Measurements from ENCODE around the gene TEX264. TPM values are rescaled to one million over a fixed set of nuclear protein-coding genes. Genes with fewer than 3 reads are reported as not detected.

TEX264 gene
- total RNA-seq, 2 experiments from 2014 or later, result 24.9 to 25.9 TPM

- no peaks in the 10 kb centered on the region for H3K4me1 ChIP-seq (ENCODE audit: insufficient read depth, low read length)
- ATAC-seq (ENCODE audit: poor library complexity), result no peak
- Mint-ChIP-seq H3K4me3 (no peak overlapping the region), H3K4me1 (ENCODE audit: low read depth) (peaks cover 7% of the 10 kb centered on the region), H3K27me3 (no peaks in the 10 kb centered on the region), H3K9me3 (no peaks in the 10 kb centered on the region), H3K36me3 (ENCODE audit: low read depth) (no peaks in the 10 kb centered on the region), H3K27ac (no peak overlapping the region)
- H3K4me3 ChIP-seq (ENCODE audit: low read length), result no peak overlapping the region
- intact Hi-C loops (cut with DNase I, micrococcal nuclease), result no loop called here
- H3K36me3 ChIP-seq (ENCODE audit: insufficient read depth, low read length), result no peaks in the 10 kb centered on the region
- TF ChIP-seq, protein P1, sequence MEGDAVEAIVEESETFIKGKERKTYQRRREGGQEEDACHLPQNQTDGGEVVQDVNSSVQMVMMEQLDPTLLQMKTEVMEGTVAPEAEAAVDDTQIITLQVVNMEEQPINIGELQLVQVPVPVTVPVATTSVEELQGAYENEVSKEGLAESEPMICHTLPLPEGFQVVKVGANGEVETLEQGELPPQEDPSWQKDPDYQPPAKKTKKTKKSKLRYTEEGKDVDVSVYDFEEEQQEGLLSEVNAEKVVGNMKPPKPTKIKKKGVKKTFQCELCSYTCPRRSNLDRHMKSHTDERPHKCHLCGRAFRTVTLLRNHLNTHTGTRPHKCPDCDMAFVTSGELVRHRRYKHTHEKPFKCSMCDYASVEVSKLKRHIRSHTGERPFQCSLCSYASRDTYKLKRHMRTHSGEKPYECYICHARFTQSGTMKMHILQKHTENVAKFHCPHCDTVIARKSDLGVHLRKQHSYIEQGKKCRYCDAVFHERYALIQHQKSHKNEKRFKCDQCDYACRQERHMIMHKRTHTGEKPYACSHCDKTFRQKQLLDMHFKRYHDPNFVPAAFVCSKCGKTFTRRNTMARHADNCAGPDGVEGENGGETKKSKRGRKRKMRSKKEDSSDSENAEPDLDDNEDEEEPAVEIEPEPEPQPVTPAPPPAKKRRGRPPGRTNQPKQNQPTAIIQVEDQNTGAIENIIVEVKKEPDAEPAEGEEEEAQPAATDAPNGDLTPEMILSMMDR (IDR thresholded peaks at IDR 0.05), result no peak
- ChIA-PET CTCF (interaction anchor here (0.6 kb wide), 1 partner anchor 1990 kb away, joined by 3 read pairs; no protein-coding TSS in a partner anchor), POLR2A (no interaction called here)
- no peaks in the 10 kb centered on the region for H3K27me3 ChIP-seq (ENCODE audit: control insufficient read depth in 1 of 2, insufficient read depth in 2 of 2, low read length in 2 of 2)
- no peaks in the 10 kb centered on the region for H3K9me3 ChIP-seq (ENCODE audit: control insufficient read depth in 1 of 2, insufficient read depth in 1 of 2, low read length in 2 of 2)
- H3K27ac ChIP-seq (ENCODE audit: low read depth in 1 of 2, low read length in 2 of 2), result no peak overlapping the region
- DNase-seq, result no peak
Observed at GRCh38 chr3:51748327-51748726, 77.3 kb downstream of the TEX264 start.

GRCh38 chr3:51750878-51751277 is 79.8 kb downstream of the TEX264 start:
- intact Hi-C loops (cut with DNase I, micrococcal nuclease), result no loop called here
- H3K36me3 Mint-ChIP-seq (ENCODE audit: low read depth), result no peaks in the 10 kb centered on the region

GRCh38 chr3:51751287-51751686 is 80.2 kb downstream of the TEX264 start:
- no peak for ATAC-seq (ENCODE audit: poor library complexity)
- no peak overlapping the region for H3K27ac Mint-ChIP-seq
- peaks cover 4% of the 10 kb centered on the region for H3K9me3 Mint-ChIP-seq
- no peaks in the 10 kb centered on the region for H3K4me1 ChIP-seq (ENCODE audit: insufficient read depth, low read length)
- no peak for DNase-seq
- no peak overlapping the region for H3K27ac ChIP-seq (ENCODE audit: low read depth in 1 of 2, low read length in 2 of 2)
- H3K36me3 Mint-ChIP-seq (ENCODE audit: low read depth), result no peaks in the 10 kb centered on the region
- H3K9me3 ChIP-seq (ENCODE audit: control insufficient read depth in 1 of 2, insufficient read depth in 1 of 2, low read length in 2 of 2), result no peaks in the 10 kb centered on the region
- no peaks in the 10 kb centered on the region for H3K27me3 ChIP-seq (ENCODE audit: control insufficient read depth in 1 of 2, insufficient read depth in 2 of 2, low read length in 2 of 2)
- no peaks in the 10 kb centered on the region for H3K36me3 ChIP-seq (ENCODE audit: insufficient read depth, low read length)
- intact Hi-C loops (cut with DNase I, micrococcal nuclease), result no loop called here
- no peak overlapping the region for H3K4me3 Mint-ChIP-seq
- H3K4me3 ChIP-seq (ENCODE audit: low read length), result no peak overlapping the region
- ChIA-PET POLR2A (no interaction called here), CTCF (no interaction called here)
- peaks cover 3% of the 10 kb centered on the region for H3K27me3 Mint-ChIP-seq
- TF ChIP-seq, protein P1 (IDR thresholded peaks at IDR 0.05), result no peak
- H3K4me1 Mint-ChIP-seq (ENCODE audit: low read depth), result peaks cover 7% of the 10 kb centered on the region

More at GRCh38 chr3:51750878-51751277, 79.8 kb downstream of the TEX264 start:
- CTCF ChIA-PET, result no interaction called here
- no peak overlapping the region for H3K4me3 Mint-ChIP-seq
- Histone ChIP-seq H3K4me1 (ENCODE audit: insufficient read depth, low read length) (no peaks in the 10 kb centered on the region), H3K27me3 (ENCODE audit: control insufficient read depth in 1 of 2, insufficient read depth in 2 of 2, low read length in 2 of 2) (no peaks in the 10 kb centered on the region), H3K9me3 (ENCODE audit: control insufficient read depth in 1 of 2, insufficient read depth in 1 of 2, low read length in 2 of 2) (no peaks in the 10 kb centered on the region), H3K27ac (ENCODE audit: low read depth in 1 of 2, low read length in 2 of 2) (no peak overlapping the region), H3K4me3 (ENCODE audit: low read length) (no peak overlapping the region), H3K36me3 (ENCODE audit: insufficient read depth, low read length) (no peaks in the 10 kb centered on the region)
- H3K27ac Mint-ChIP-seq, result no peak overlapping the region
- ATAC-seq (ENCODE audit: poor library complexity) (no peak), DNase-seq (no peak)
- no peaks in the 10 kb centered on the region for H3K27me3 Mint-ChIP-seq
- POLR2A ChIA-PET, result no interaction called here
- TF ChIP-seq, protein P1 (IDR thresholded peaks at IDR 0.05), result no peak
- peaks cover 7% of the 10 kb centered on the region for H3K4me1 Mint-ChIP-seq (ENCODE audit: low read depth)
- peaks cover 2% of the 10 kb centered on the region for H3K9me3 Mint-ChIP-seq

Other genes with a start within 250 kb of the TEX264 start
- 10 to 100 TPM; 18.9 to 19.2 TPM for gene DCAF1, start 171.2 kb upstream of the TEX264 start, total RNA-seq
- 10 to 100 TPM; 39.9 to 41.7 TPM for gene RAD54L2, start 132.5 kb upstream of the TEX264 start, total RNA-seq
- gene GRM2, start 35.8 kb downstream of the TEX264 start, total RNA-seq, result 1 to 10 TPM; 4.1 to 4.2 TPM
- gene IQCF6, start 108.0 kb downstream of the TEX264 start, total RNA-seq, result not detected
- not detected for gene IQCF2, start 190.4 kb downstream of the TEX264 start, total RNA-seq
- not detected for gene IQCF5, start 204.3 kb downstream of the TEX264 start, total RNA-seq
- not detected for gene IQCF1, start 232.1 kb downstream of the TEX264 start, total RNA-seq